Suppressor macrophage (primary cell): Measurements from ENCODE around the gene MRPL53.

ENCODE experiments used
- DNase-seq, 4 experiments: peaks; one replicate each; pipeline ENCODE4 v3.0.0-alpha.2; 2020 to 2022

MRPL53 gene

GRCh38 chr2:74425523-74425922, 47.0 kb downstream of the MRPL53 start:
- DNase-seq, result no peak

DNA sequence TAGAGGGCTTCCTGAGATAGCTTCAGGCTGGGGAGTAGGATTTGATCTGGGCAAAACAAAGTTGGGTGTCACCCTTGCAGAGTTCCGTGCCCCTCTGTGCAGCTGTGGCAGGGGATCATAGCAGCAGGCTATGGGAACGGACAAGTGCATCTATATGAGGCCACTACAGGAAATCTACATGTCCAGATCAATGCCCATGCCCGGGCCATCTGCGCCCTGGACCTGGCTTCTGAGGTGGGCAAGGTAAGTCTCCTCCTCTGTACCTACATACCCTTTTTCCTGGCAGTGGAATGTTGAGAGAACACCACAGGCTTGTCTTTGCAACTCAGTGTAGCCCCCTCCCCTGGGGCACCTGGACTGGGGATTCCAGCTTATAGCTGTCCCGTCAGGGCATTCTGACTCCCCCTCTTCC, 47.5 kb downstream of the MRPL53 start:
- no peak for DNase-seq

GRCh38 chr2:74424139-74424992, 48.1 kb downstream of the MRPL53 start:
- no peak for DNase-seq

DNA sequence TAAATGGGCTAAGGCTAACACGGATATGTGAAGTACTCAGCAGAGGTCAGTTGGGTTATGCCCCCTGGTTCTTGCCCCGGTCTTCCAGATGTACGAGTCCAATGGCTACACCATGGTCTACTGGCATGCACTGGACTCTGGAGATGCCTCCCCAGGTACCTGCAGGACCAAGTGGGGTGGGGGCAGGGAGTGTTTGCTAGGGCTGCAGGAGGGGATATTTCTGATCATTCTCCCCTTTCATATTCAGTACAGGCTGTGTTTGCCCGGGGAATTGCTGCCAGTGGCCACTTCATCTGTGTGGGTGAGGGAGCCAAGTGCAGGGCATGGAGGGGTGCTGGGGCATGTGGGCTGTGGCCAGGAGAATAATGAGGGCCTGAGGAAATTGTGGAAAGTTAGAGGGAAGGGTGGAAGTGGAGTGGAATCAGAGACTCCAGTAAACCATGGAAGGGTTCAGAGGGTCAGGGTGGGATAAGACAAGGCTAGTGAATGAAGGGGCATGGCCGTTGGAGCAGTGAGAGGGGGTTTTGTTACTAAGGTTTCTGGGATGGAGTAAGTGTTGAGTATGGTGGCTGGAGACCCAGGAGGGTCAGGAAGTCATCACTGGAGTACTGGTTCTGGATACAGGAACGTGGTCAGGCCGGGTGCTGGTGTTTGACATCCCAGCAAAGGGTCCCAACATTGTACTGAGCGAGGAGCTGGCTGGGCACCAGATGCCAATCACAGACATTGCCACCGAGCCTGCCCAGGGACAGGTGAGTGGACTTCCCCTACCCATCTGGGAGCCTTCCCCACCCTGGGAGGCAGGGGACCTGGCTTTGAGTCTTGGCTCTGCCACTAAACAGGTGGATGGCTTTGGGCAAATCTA, 49.0 kb downstream of the MRPL53 start:
- no peak for DNase-seq
